ENCODE measurements around the gene FRMPD2. TPM values are rescaled to one million over a fixed set of nuclear protein-coding genes. Genes with fewer than 3 reads are reported as not detected.

FRMPD2 gene
- total RNA-seq = not detected

- Mint-ChIP-seq H3K9me3 (ENCODE audit: low read depth) (no peaks in the 10 kb centered on the region), H3K4me3 (no peak within 1 kb of the TSS), H3K27me3 (peaks cover 21% of the 10 kb centered on the region), H3K36me3 (no peaks in the 10 kb centered on the region), H3K4me1 (peaks cover 4% of the 10 kb centered on the region), H3K27ac (no peak within 1 kb of the TSS)
- CTCF ChIA-PET = no interaction called here
- no peak for ATAC-seq
- DNase-seq = no peak
Measured at GRCh38 chr10:48274636-48275035, at the start of gene FRMPD2. TSS of gene FRMPD2 (minus strand) at chr10:48274696. CDS start at chr10:48274567, 129 bp downstream.

GRCh38 chr10:48322017-48322416, 47.5 kb upstream of the FRMPD2 start:
- Mint-ChIP-seq H3K27me3 (no peaks in the 10 kb centered on the region), H3K27ac (no peak overlapping the region), H3K4me3 (no peak overlapping the region), H3K4me1 (peaks cover 15% of the 10 kb centered on the region), H3K36me3 (peaks cover 40% of the 10 kb centered on the region), H3K9me3 (ENCODE audit: low read depth) (no peaks in the 10 kb centered on the region)
- CTCF ChIA-PET = interaction anchor here (1.8 kb wide), 1 partner anchor 12 kb away, joined by 5 read pairs; no protein-coding TSS in a partner anchor
- no peak for DNase-seq
- no peak for ATAC-seq

GRCh38 chr10:48317321-48317990, 43.0 kb upstream of the FRMPD2 start:
- H3K4me1 Mint-ChIP-seq = peaks cover 16% of the 10 kb centered on the region
- H3K27ac Mint-ChIP-seq = no peak overlapping the region
- no peak for DNase-seq
- CTCF ChIA-PET = no interaction called here
- no peak overlapping the region for H3K4me3 Mint-ChIP-seq
- peaks cover 22% of the 10 kb centered on the region for H3K36me3 Mint-ChIP-seq
- H3K9me3 Mint-ChIP-seq (ENCODE audit: low read depth) = no peaks in the 10 kb centered on the region
- ATAC-seq = no peak
- H3K27me3 Mint-ChIP-seq = no peaks in the 10 kb centered on the region

- no peak for DNase-seq
- no peak overlapping the region for H3K27ac Mint-ChIP-seq
Measured at GRCh38 chr10:48316236-48316635, 41.7 kb upstream of the FRMPD2 start.

GRCh38 chr10:48314107-48314506, 39.6 kb upstream of the FRMPD2 start:
- DNase-seq (no peak), ATAC-seq (no peak)
- no peaks in the 10 kb centered on the region for H3K9me3 Mint-ChIP-seq (ENCODE audit: low read depth)
- H3K27me3 Mint-ChIP-seq = no peaks in the 10 kb centered on the region
- H3K36me3 Mint-ChIP-seq = peaks cover 11% of the 10 kb centered on the region
- H3K27ac Mint-ChIP-seq = no peak overlapping the region
- H3K4me3 Mint-ChIP-seq = no peak overlapping the region
- CTCF ChIA-PET = interaction anchor here (0.6 kb wide), 1 partner anchor 186 kb away, joined by 3 read pairs; no protein-coding TSS in a partner anchor
- peaks cover 47% of the 10 kb centered on the region for H3K4me1 Mint-ChIP-seq

More at GRCh38 chr10:48316236-48316635, 41.7 kb upstream of the FRMPD2 start:
- Mint-ChIP-seq H3K27me3 (no peaks in the 10 kb centered on the region), H3K4me1 (peaks cover 27% of the 10 kb centered on the region), H3K4me3 (no peak overlapping the region), H3K36me3 (peaks cover 21% of the 10 kb centered on the region), H3K9me3 (ENCODE audit: low read depth) (no peaks in the 10 kb centered on the region)
- CTCF ChIA-PET = interaction anchor here (1.4 kb wide), 1 partner anchor 9 kb away, joined by 4 read pairs; no protein-coding TSS in a partner anchor
- ATAC-seq = no peak

GRCh38 chr10:48309711-48310226, 35.3 kb upstream of the FRMPD2 start:
- Mint-ChIP-seq H3K27ac (peak overlapping the region; percentile 2), H3K27me3 (no peaks in the 10 kb centered on the region)
- ATAC-seq = peak; percentile 7

GRCh38 chr10:48307711-48308018, 33.2 kb upstream of the FRMPD2 start:
- peaks cover 9% of the 10 kb centered on the region for H3K36me3 Mint-ChIP-seq
- H3K4me3 Mint-ChIP-seq = peak overlapping the region; percentile 81
- peak overlapping the region; percentile 77 for H3K27ac Mint-ChIP-seq
- no peaks in the 10 kb centered on the region for H3K9me3 Mint-ChIP-seq (ENCODE audit: low read depth)
- ATAC-seq (no peak), DNase-seq (no peak)
- H3K27me3 Mint-ChIP-seq = no peaks in the 10 kb centered on the region
- peaks cover 51% of the 10 kb centered on the region for H3K4me1 Mint-ChIP-seq
- CTCF ChIA-PET = interaction anchor here (0.9 to 1.8 kb wide), 3 partner anchors 9 to 348 kb away, joined by 3 to 4 read pairs (median 4); no protein-coding TSS in a partner anchor

More at GRCh38 chr10:48309711-48310226, 35.3 kb upstream of the FRMPD2 start:
- CTCF ChIA-PET = interaction anchor here (0.8 to 2.1 kb wide), 11 partner anchors 8 to 349 kb away, joined by 3 to 7 read pairs (median 3); no protein-coding TSS in a partner anchor
- DNase-seq = no peak
- Mint-ChIP-seq H3K9me3 (ENCODE audit: low read depth) (no peaks in the 10 kb centered on the region), H3K4me3 (peak overlapping the region; percentile 22), H3K36me3 (peaks cover 13% of the 10 kb centered on the region), H3K4me1 (peaks cover 61% of the 10 kb centered on the region)

GRCh38 chr10:48306870-48307710, 32.6 kb upstream of the FRMPD2 start:
- CTCF ChIA-PET = interaction anchor here (1.4 to 1.8 kb wide), 2 partner anchors 9 to 349 kb away, joined by 4 read pairs; no protein-coding TSS in a partner anchor
- peaks cover 7% of the 10 kb centered on the region for H3K36me3 Mint-ChIP-seq
- peak overlapping the region; percentile 81 for H3K4me3 Mint-ChIP-seq
- ATAC-seq (peak; percentile 57), DNase-seq (peak; percentile 67)
- H3K27me3 Mint-ChIP-seq = no peaks in the 10 kb centered on the region
- H3K4me1 Mint-ChIP-seq = peaks cover 47% of the 10 kb centered on the region
- no peaks in the 10 kb centered on the region for H3K9me3 Mint-ChIP-seq (ENCODE audit: low read depth)
- peak overlapping the region; percentile 77 for H3K27ac Mint-ChIP-seq

- Mint-ChIP-seq H3K36me3 (peaks cover 5% of the 10 kb centered on the region), H3K4me1 (peaks cover 40% of the 10 kb centered on the region), H3K27me3 (no peaks in the 10 kb centered on the region), H3K9me3 (ENCODE audit: low read depth) (no peaks in the 10 kb centered on the region), H3K4me3 (peak within 1 kb of the TSS; percentile 81), H3K27ac (peak within 1 kb of the TSS; percentile 77)
- ATAC-seq = peak; percentile 90
- CTCF ChIA-PET = interaction anchor here (1.1 kb wide), 2 partner anchors 16 to 18 kb away, joined by 3 to 4 read pairs; no protein-coding TSS in a partner anchor
- DNase-seq = peak; percentile 93
Measured at GRCh38 chr10:48306265-48306869, 31.9 kb upstream of the FRMPD2 start, which contains the start of gene MAPK8. TSS of gene MAPK8 (plus strand) at chr10:48306677. CDS start at chr10:48401661, 94,984 bp downstream.

- ATAC-seq (no peak), DNase-seq (no peak)
- Mint-ChIP-seq H3K27ac (peak overlapping the region; percentile 59), H3K4me1 (peaks cover 36% of the 10 kb centered on the region), H3K4me3 (peak overlapping the region; percentile 81), H3K9me3 (ENCODE audit: low read depth) (no peaks in the 10 kb centered on the region), H3K27me3 (no peaks in the 10 kb centered on the region), H3K36me3 (peaks cover 5% of the 10 kb centered on the region)
- CTCF ChIA-PET = interaction anchor here (1.1 kb wide), 2 partner anchors 15 to 17 kb away, joined by 3 to 4 read pairs; no protein-coding TSS in a partner anchor
Measured at GRCh38 chr10:48305905-48306264, 31.4 kb upstream of the FRMPD2 start.

GRCh38 chr10:48302515-48303476, 28.3 kb upstream of the FRMPD2 start:
- Mint-ChIP-seq H3K27ac (no peak overlapping the region), H3K36me3 (peaks cover 3% of the 10 kb centered on the region), H3K27me3 (no peaks in the 10 kb centered on the region), H3K9me3 (ENCODE audit: low read depth) (no peaks in the 10 kb centered on the region), H3K4me1 (peaks cover 17% of the 10 kb centered on the region), H3K4me3 (no peak overlapping the region)
- no peak for DNase-seq
- ATAC-seq = no peak
- CTCF ChIA-PET = no interaction called here

GRCh38 chr10:48300556-48300955, 26.1 kb upstream of the FRMPD2 start:
- Mint-ChIP-seq H3K36me3 (no peaks in the 10 kb centered on the region), H3K27me3 (no peaks in the 10 kb centered on the region), H3K27ac (no peak overlapping the region), H3K9me3 (ENCODE audit: low read depth) (no peaks in the 10 kb centered on the region), H3K4me1 (peaks cover 6% of the 10 kb centered on the region), H3K4me3 (no peak overlapping the region)
- ATAC-seq = no peak
- CTCF ChIA-PET = interaction anchor here (1.1 to 1.9 kb wide), 2 partner anchors 9 to 10 kb away, joined by 5 to 7 read pairs; no protein-coding TSS in a partner anchor
- no peak for DNase-seq

Measured in activated CD8-positive, alpha-beta memory T cell treated with anti-CD3 and anti-CD28 coated beads, Interleukin-2, amount 10 ng/mL, durations not matched to agents 7 days and 5 days (primary cell).